GM12865 (cell line): ENCODE results near the gene UPF3A.

Experiments used
- DNase-seq: peaks from one replicate; pipeline ENCODE4 v3.0.0; 2010; ENCODE audit warnings: low read depth
- H3K4me3 ChIP-seq: 2 replicates; pipeline ENCODE4 v1.5.1; 2011; ENCODE audit warnings: mild to moderate bottlenecking, low read depth, low read length, control low read depth
- TF ChIP-seq, protein P1 (sequence below): IDR thresholded peaks from 2 replicates; pipeline ENCODE4 v1.5.1; 2011; ENCODE audit warnings: low read length, control low read depth, low read depth, inconsistent platforms; ENCODE audit not compliant: insufficient read depth; ENCODE audit errors: missing control alignments

Gene UPF3A

DNA sequence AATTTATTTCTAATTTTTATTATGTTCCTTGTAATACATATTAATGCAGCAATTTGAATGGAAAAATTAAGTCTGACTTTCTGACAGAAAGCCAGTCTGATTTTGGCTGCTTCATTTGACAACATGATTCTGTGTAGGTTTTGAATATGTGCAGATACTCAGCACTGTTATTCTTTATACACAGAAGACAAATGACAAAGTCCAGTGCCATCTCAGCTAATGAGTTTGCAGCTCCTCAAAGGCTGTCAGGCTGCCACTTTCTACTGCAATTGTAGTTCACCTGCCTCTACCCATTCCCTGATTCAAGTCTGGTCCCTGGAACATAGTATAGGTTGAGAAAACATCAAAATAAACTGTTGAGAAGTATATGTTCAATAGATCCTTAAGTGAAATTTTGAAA lies 30.0 kb downstream of the UPF3A start:
- TF ChIP-seq, protein P1, sequence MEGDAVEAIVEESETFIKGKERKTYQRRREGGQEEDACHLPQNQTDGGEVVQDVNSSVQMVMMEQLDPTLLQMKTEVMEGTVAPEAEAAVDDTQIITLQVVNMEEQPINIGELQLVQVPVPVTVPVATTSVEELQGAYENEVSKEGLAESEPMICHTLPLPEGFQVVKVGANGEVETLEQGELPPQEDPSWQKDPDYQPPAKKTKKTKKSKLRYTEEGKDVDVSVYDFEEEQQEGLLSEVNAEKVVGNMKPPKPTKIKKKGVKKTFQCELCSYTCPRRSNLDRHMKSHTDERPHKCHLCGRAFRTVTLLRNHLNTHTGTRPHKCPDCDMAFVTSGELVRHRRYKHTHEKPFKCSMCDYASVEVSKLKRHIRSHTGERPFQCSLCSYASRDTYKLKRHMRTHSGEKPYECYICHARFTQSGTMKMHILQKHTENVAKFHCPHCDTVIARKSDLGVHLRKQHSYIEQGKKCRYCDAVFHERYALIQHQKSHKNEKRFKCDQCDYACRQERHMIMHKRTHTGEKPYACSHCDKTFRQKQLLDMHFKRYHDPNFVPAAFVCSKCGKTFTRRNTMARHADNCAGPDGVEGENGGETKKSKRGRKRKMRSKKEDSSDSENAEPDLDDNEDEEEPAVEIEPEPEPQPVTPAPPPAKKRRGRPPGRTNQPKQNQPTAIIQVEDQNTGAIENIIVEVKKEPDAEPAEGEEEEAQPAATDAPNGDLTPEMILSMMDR: no peak
- H3K4me3 ChIP-seq: no peak overlapping the region
- DNase-seq: no peak

DNA sequence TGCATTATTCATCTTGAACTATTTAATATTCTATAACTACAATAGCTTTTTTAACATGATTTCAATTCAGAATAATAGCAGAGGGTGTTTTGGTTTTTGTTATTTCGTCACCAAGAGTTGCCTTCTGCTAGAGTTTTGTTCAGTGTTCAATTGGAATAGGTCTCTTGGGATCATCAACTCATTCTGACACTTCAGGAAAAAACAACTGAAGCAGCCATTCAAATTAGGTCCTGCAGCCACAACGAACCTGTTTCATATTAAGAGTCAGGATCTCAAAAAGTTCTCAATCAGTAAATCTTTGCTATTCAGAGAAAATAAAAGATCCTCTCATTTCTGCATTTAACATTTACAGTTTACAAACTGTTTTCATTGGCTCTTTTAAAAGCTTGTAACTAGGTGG lies 30.5 kb downstream of the UPF3A start:
- H3K4me3 ChIP-seq: no peak overlapping the region
- DNase-seq: no peak
- TF ChIP-seq, protein P1: no peak

DNA sequence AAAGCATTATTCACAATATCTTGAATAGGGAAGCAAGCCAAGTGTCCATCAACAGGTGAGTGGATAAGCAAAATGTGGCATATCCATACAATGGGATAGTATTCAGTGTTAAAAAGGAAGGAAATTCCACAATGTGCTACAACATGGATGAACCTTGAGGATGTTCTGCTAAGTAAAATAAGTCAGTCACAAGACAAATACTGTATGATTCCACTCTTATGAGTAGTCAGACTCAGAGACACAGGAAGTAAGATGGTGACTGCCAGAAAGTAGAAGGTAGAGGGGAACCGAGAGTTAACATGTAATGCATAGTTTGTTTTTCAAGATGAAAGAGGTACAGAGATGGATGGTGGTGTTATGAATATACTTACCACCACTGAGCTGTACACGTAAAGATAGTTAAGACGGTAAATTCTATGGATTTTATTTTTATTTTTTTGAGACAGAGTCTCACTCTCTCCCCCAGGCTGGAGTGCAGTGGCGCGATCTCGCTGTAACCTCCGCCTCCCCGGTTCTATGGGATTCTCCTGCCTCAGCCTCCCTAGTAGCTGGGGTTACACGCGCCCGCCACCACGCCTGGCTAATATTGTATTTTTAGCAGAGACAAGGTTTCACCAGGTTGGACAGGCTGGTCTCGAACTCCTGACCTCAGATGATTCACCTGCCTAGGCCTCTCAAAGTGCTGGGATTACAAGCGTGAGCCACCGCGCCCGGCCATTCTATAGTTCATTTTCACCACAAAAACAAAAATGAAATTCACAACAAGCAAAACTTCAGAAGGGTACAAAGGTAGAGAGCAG lies 31.9 kb downstream of the UPF3A start:
- peak overlapping the region; percentile 92 for H3K4me3 ChIP-seq
- DNase-seq: peak; percentile 83
- TF ChIP-seq, protein P1: no peak

DNA sequence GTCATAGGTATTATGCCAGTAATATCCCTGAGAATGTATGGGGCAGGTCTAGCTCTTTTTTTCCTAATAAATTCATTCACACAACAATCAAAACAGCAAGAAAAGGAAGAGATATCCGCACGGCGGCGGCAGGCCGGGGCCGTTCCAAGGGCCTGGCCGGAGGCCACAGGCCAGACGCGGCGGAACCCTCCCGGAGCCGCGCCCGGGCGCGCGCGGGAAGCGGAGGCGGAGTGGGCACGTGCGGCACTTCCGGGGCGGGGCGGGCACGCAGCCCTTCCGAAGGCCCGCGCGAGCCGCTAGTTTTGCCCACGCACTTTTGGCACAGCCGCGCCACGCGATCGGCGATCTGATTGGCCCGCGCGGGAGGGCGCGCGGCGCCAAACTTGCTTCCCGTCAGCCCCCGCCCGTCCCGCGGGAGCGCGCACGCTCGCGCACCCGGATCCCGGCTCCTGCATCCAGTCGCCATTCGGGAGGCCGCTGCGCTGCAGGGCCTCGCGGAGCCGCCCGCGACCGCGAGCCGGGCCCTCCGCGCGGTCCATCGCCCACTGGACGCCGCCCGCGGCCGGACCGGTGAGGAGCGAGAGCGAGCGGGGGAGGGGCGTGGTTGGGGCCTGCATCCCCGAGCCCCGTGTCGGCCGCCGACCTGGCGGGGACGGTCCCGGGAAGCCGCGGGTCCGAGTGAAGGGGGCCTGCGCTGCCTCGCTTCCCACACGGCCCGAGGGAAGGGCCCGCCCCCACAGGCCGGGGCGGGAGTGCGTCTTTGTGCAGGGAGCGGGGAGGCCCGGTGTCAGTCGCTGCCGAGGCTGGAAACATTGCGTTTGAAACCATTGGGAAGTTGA lies 32.9 kb downstream of the UPF3A start, which contains the start of gene CHAMP1:
Gene CHAMP1 (plus strand): TSS at position 430 of the 839 bp plus-strand sequence. CDS start 9,340 bp downstream, outside the sequence.
- TF ChIP-seq, protein P1: no peak
- DNase-seq: peak; percentile 98
- peak within 1 kb of the TSS; percentile 92 for H3K4me3 ChIP-seq

DNA sequence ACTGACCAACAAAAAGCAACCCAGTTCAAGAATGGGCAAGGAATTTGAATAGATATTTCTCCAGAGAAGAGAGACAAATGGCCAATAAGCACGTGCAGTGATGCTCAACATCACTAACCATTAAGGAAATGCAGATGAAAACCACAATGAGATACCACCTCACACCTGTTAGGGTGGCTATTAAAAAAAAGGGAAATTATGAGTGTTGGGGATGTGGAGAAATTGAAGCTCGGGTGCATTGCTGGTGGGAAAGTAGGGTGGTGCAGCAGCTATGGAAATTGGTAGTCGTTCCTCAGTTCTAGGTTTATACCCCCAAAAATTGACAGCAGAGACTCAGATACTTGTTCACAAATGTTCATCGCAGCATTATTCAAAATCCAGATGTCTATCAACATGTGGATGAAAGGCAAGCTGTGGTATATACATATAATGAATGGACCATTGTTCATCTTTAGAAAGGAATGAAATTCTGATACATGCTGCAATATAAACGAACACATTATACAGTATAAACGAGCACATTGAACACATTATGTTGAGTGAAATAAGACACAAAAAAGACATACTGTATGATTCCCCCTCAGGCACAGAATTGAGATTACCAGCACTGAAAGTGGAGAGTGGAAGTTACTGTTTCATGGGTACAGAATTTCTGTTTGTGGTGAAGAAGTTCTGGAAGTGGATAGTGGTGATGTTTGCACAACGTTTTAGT lies 33.8 kb downstream of the UPF3A start:
- H3K4me3 ChIP-seq: peak overlapping the region; percentile 92
- DNase-seq: peak; percentile 41
- TF ChIP-seq, protein P1: no peak

DNA sequence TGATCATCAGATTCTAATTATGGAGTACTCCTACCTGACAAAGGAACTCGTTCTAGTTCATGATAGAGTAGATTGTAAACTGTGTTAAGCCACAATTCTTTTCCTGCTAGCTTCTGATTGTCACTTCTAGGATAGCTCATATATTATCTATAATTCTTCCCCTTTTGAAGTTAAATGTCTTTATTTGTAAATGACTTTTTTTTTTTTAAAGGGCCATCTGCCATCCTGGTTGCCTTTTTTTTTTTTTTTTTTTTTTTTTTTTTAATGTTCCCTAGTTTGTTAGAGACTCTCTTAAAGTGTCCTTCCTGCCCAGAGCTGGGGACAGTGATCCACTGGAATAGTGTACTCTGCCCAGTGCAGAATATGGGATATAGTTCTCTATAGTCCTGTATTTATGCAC lies 37.2 kb downstream of the UPF3A start:
- no peak overlapping the region for H3K4me3 ChIP-seq
- DNase-seq: no peak
- TF ChIP-seq, protein P1: no peak
